GM12891 (cell line): ENCODE results near the gene P2RY4.

Experiments
- POLR2A ChIP-seq: IDR thresholded peaks from 2 replicates; pipeline ENCODE4 v1.6.1; 2011; ENCODE audit warnings: low read depth, low read length, control low read depth
- POLR2AphosphoS5 ChIP-seq: IDR thresholded peaks from 2 replicates; pipeline ENCODE4 v1.6.1; 2011; ENCODE audit warnings: low read depth, low read length, control low read depth
- SPI1 ChIP-seq: IDR thresholded peaks from 2 replicates; pipeline ENCODE4 v1.6.1; 2011; ENCODE audit warnings: low read depth, low read length, control low read depth
- TAF1 ChIP-seq: IDR thresholded peaks from 2 replicates; pipeline ENCODE4 v1.6.1; 2011; ENCODE audit warnings: low read depth, low read length, control low read depth

GRCh38 chrX:70289168-70289792 lies 29.3 kb upstream of the P2RY4 start:
- TF ChIP-seq SPI1 (no peak), POLR2AphosphoS5 (no peak), POLR2A (no peak), TAF1 (no peak)
